ENCODE results near the gene FLT3. TPM values are rescaled to one million over a fixed set of nuclear protein-coding genes. Genes with fewer than 3 reads are reported as not detected.

FLT3 gene
- total RNA-seq, 1 donor from 2014 or later, result not detected

Other genes with a start within 250 kb of the FLT3 start
- gene PDX1, start 180.6 kb downstream of the FLT3 start, total RNA-seq, result not detected in 3 replicates
- not detected in 3 replicates for gene CDX2, start 131.3 kb downstream of the FLT3 start, total RNA-seq
- gene URAD, start 111.9 kb downstream of the FLT3 start, total RNA-seq, result not detected in 3 replicates
- gene PAN3, start 38.0 kb upstream of the FLT3 start, total RNA-seq, result 18.1 to 19.0 TPM (median 18.7 TPM) in 3 replicates

Data from chondrocyte (in vitro differentiated cells).